ENCODE results near the gene KIF5C. TPM values are rescaled to one million over a fixed set of nuclear protein-coding genes. Genes with fewer than 3 reads are reported as not detected.

KIF5C gene
- total RNA-seq, 1 donor from 2014 or later, result 0.47 TPM

DNA sequence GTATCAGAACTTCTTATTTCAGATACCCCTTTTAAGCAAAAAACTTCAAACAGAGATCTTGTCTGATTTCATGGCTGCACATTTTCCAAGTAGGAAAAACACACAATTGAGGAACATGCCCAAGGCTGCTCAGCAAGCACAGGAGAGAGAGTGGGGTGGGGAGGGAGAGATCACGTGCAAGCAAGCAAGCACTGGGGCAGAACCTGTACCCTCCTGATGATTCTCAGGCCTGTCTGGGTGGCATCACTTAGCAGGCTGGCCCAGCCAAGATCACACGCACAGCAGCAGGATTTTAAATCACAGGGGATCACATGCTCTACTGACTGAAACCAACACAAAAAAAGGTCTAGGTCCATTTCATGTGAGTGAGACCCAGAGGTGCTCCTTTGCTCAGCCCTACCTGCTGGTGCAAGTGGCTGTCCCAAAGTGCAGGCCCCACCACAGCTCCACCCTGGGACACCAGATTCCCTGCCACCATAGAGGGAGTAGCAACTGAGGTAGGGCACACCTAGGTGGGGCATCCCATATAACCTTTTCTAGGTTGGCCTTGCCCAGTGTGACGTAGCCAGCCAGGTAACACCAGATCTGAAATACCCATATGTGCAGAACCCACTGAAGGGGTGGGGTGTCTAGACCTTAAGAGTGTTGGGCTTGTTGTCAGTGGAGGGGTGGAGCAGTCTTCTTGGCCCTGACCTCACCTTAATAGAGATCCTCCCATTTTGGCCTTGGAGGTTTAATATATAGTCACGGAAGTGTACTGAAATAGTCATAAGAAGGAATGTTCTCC is 161.7 kb downstream of the KIF5C start:
- no peak for TF ChIP-seq CTCF (IDR thresholded peaks at IDR 0.05; ENCODE audit: borderline replicate concordance)
- H3K4me1 ChIP-seq, result no peaks in the 10 kb centered on the region
- intact Hi-C loops (cut with micrococcal nuclease), result no loop called here
- peaks cover 89% of the 10 kb centered on the region for H3K27me3 ChIP-seq (ENCODE audit: low read depth)
- no peak overlapping the region for H3K27ac ChIP-seq (replicated peaks)
- no peak for DNase-seq
- no peak overlapping the region for H3K4me3 ChIP-seq
- no peaks in the 10 kb centered on the region for H3K9me3 ChIP-seq (replicated peaks)
- H3K36me3 ChIP-seq, result no peaks in the 10 kb centered on the region

- intact Hi-C loops (cut with micrococcal nuclease), result no loop called here
- no peak overlapping the region for H3K4me3 ChIP-seq
- TF ChIP-seq CTCF (IDR thresholded peaks at IDR 0.05; ENCODE audit: borderline replicate concordance), result no peak
Measured at GRCh38 chr2:149037851-149038250, 162.8 kb downstream of the KIF5C start.

DNA sequence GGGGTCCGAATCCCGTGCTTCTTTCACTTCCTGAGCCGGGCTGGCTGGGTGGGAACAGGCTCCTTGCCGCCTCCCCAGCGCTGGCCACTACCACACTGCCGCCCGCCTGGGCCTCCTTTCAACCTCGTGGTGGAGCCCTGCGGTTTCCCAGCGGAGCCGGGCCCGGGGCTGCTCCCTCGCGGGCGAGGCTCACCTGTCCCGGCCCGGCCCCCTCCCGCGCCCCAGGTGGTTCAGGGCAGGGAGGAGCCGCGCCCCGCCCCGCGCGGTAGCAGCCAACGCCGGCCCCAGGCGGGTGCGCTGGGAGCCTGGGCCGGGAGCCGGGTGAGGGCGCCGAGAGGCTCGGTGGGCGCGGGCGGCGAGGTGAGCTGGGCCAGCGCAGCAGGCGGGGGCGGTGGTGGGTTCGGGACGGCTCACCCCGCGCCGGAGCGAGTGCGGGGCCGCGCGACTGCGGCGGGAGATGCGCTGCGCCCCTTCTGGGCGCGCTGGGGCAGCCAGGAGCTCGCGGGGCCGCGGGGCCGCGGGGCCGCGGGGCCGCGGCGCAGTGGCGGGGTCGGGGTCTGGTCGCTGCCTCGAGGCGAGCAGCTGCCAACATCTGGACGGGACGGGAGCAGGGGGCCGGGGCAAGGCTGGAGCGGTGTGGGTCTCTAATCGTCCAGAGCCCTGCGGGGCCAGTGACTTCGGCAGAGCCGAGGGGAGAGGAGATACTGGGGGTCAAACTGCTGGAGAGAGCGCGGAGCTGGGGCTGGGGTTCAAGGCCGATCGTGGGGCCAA is 163.6 kb downstream of the KIF5C start, which contains the start of gene LYPD6B:
Gene LYPD6B (plus strand): TSS at position 258 of the 771 bp plus-strand sequence. CDS start 92,250 bp downstream, outside the sequence.
- Histone ChIP-seq H3K4me3 (peak within 1 kb of the TSS; percentile 48), H3K27me3 (ENCODE audit: low read depth) (peaks cover 75% of the 10 kb centered on the region)
- intact Hi-C loops (cut with micrococcal nuclease), result no loop called here

More at GRCh38 chr2:149037851-149038250, 162.8 kb downstream of the KIF5C start:
- Histone ChIP-seq H3K9me3 (replicated peaks) (no peaks in the 10 kb centered on the region), H3K27me3 (ENCODE audit: low read depth) (peaks cover 81% of the 10 kb centered on the region), H3K27ac (replicated peaks) (no peak overlapping the region), H3K4me1 (no peaks in the 10 kb centered on the region), H3K36me3 (no peaks in the 10 kb centered on the region)
- no peak for DNase-seq

DNA sequence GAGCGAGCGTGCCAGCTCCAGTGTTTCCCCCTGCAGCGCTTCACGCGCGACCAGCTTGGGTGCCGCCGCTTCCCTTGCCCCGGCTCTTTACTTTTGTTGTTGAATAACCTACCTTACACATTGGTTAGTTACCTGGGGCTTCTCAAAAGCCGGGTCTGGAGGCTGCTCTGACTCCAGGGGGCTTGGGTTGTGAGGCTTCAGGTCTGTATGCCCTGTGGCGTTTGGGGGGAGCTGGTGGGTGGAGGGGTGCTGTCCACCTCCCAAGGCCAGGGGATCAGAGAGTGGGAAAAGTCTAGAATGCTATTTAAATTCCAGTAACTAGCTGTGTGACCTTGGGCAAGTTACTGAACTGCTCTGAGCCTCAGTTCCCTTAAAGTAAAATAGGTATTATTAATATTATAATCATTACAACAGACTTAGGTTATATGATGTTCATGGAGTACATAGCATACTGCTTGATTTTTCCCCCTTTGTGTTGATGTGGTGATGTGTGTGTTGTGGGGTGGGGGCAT is 164.2 kb downstream of the KIF5C start:
- H3K4me3 ChIP-seq, result peak overlapping the region; percentile 48
- H3K27me3 ChIP-seq (ENCODE audit: low read depth), result peaks cover 72% of the 10 kb centered on the region
- no peak for TF ChIP-seq CTCF (IDR thresholded peaks at IDR 0.05; ENCODE audit: borderline replicate concordance)
- no peaks in the 10 kb centered on the region for H3K36me3 ChIP-seq
- intact Hi-C loops (cut with micrococcal nuclease), result no loop called here
- DNase-seq, result no peak
- H3K4me1 ChIP-seq, result no peaks in the 10 kb centered on the region
- H3K27ac ChIP-seq (replicated peaks), result no peak overlapping the region
- H3K9me3 ChIP-seq (replicated peaks), result no peaks in the 10 kb centered on the region

More for the DNA sequence above, 163.6 kb downstream of the KIF5C start, which contains the start of gene LYPD6B:
- TF ChIP-seq CTCF (IDR thresholded peaks at IDR 0.05; ENCODE audit: borderline replicate concordance), result no peak
- no peak for DNase-seq
- Histone ChIP-seq H3K9me3 (replicated peaks) (no peaks in the 10 kb centered on the region), H3K27ac (replicated peaks) (no peak within 1 kb of the TSS), H3K4me1 (no peaks in the 10 kb centered on the region), H3K36me3 (no peaks in the 10 kb centered on the region)

- no peaks in the 10 kb centered on the region for H3K4me1 ChIP-seq
- DNase-seq, result no peak
- H3K4me3 ChIP-seq, result no peak overlapping the region
- intact Hi-C loops (cut with micrococcal nuclease), result no loop called here
- peaks cover 64% of the 10 kb centered on the region for H3K27me3 ChIP-seq (ENCODE audit: low read depth)
- H3K36me3 ChIP-seq, result no peaks in the 10 kb centered on the region
- TF ChIP-seq CTCF (IDR thresholded peaks at IDR 0.05; ENCODE audit: borderline replicate concordance), result peak; percentile 16
- H3K9me3 ChIP-seq (replicated peaks), result peaks cover 9% of the 10 kb centered on the region
- H3K27ac ChIP-seq (replicated peaks), result no peak overlapping the region
Measured at GRCh38 chr2:149040451-149040850, 165.4 kb downstream of the KIF5C start.

All from left ventricle myocardium inferior (tissue), 1 donor.